Prostate gland (tissue), 2 donors: ENCODE results near the gene ZCRB1. TPM values are rescaled to one million over a fixed set of nuclear protein-coding genes. Genes with fewer than 3 reads are reported as not detected.

Experiments used
- microRNA-seq: library from miRNA; unstranded; fragments of <30 nt; microRNA quantifications from one replicate; pipeline ENCODE4, GENCODE V29; 2016
- small RNA-seq, 2 donors: library from RNA; depleted of rRNA; stranded (forward); fragments of <200 nt; gene quantifications; one replicate each; pipeline ENCODE3, GENCODE V24; 2016
- total RNA-seq, 2 donors: library from RNA; depleted of rRNA; stranded (reverse); fragments of >200 nt; gene quantifications; one replicate each; pipeline ENCODE4 v1.1.0, GENCODE V29; 2016

Gene ZCRB1
- total RNA-seq, 2 donors from 2014 or later: 31.4 to 49.7 TPM

Small RNA genes lying within 50 kb of the gene (microRNA-seq; reads per million reads assigned to microRNA genes)
- not detected for gene MIR7851

Small RNA genes lying within 50 kb of the gene (small RNA-seq; reads per million reads assigned to genes)
- gene MIR7851 (0 reads per million in 2 donors), gene RF00090 (0 reads per million in 2 donors)

Other genes with a start within 250 kb of the ZCRB1 start
- gene GXYLT1, start 181.2 kb downstream of the ZCRB1 start, total RNA-seq: 10 to 100 TPM; 15.7 to 18.0 TPM
- 10 to 100 TPM; 10.0 to 14.4 TPM for gene YAF2, start 87.8 kb downstream of the ZCRB1 start, total RNA-seq
- 10 to 100 TPM; 52.1 to 54.7 TPM for gene PPHLN1, start 73 bp upstream of the ZCRB1 start, total RNA-seq